Endothelial cell of umbilical vein (primary cell): ENCODE data around the gene BMP8B.
"Not testable (repeated sequence)": the region's sequence is repeated elsewhere in the genome, so short reads cannot be mapped to it uniquely, and the experiment has no call there.

ENCODE experiments used
- CTCF ChIP-seq, 2 donors: IDR thresholded peaks; 1 replicate in 1 of 2; 2 replicates in 1 of 2; pipeline ENCODE4 v1.5.1; 2011; ENCODE audit warnings: low read length in 2 of 2, mild to moderate bottlenecking in 2 of 2, moderate library complexity in 2 of 2, control low read depth in 1 of 2, inconsistent platforms in 1 of 2, low read depth in 1 of 2; ENCODE audit not compliant: insufficient read depth in 1 of 2; ENCODE audit errors: extremely low read depth in 1 of 2
- EZH2 ChIP-seq: IDR thresholded peaks from 2 replicates; pipeline ENCODE4 v1.6.1; 2012; ENCODE audit warnings: borderline replicate concordance, low read depth, mild to moderate bottlenecking, moderate library complexity, low read length, inconsistent platforms; ENCODE audit not compliant: severe bottlenecking

GRCh38 chr1:39769502-39769901 is 19.2 kb downstream of the BMP8B start:
- not testable (repeated sequence) for TF ChIP-seq CTCF (IDR thresholded peaks at IDR 0.05; ENCODE audit: extremely low read depth in 1 of 2, insufficient read depth in 1 of 2, low read depth in 1 of 2, low read length in 2 of 2); EZH2
